GM12878 (cell line): ENCODE results near the gene NEK1. TPM values are rescaled to one million over a fixed set of nuclear protein-coding genes. Genes with fewer than 3 reads are reported as not detected.

Experiments
- ATAC-seq: fragments of 200-7000 bp; cut with Tn5 transposase; 3 replicates; pipeline ENCODE4 v1.9.1; 2020; ENCODE audit warnings: mild to moderate bottlenecking, moderate library complexity
- BruUV-seq: library from RNA; stranded (reverse); fragments of 400-500 nt; replicated peaks from 2 replicates; lab custom pipeline; 2021; lab: Mats Ljungman, UMichigan
- CTCF ChIA-PET: fragments of 300-600 bp; sonication (Branson Sonifier 250); formaldehyde crosslinking; extraction: SDS; loops from one replicate; lab custom pipeline; 2021; ENCODE audit warnings: inconsistent platforms; lab: Yijun Ruan, JAX
- POLR2A ChIA-PET: fragments of 350-600 bp; formaldehyde crosslinking; extraction: SDS; loops from one replicate; lab custom pipeline; 2021; ENCODE audit warnings: inconsistent platforms; lab: Charles Lee
- RAD21 ChIA-PET: fragments of 300-600 bp; sonication (Branson Sonifier 250); formaldehyde crosslinking; loops from one replicate; lab custom pipeline; 2023; ENCODE audit warnings: antibody characterized with exemption; ENCODE audit not compliant: unreplicated experiment; lab: Charles Lee
- SMC1A ChIA-PET: fragments of 300-600 bp; sonication (Branson Sonifier 250); formaldehyde crosslinking; loops from one replicate; lab custom pipeline; 2023; ENCODE audit not compliant: unreplicated experiment, uncharacterized antibody; lab: Charles Lee
- DNase-seq: peaks from one replicate; pipeline ENCODE4 v3.0.0-alpha.2; 2011; ENCODE audit warnings: low read depth, low spot score
- FAIRE-seq: peaks from 3 replicates; lab custom pipeline; 2011; peaks lifted over from hg19 to GRCh38; lab: Jason Lieb, UNC
- H2AFZ ChIP-seq: 2 replicates; pipeline ENCODE4 v1.6.0; 2011; ENCODE audit warnings: low read depth, low read length, control low read depth; ENCODE audit not compliant: control insufficient read depth
- H3K27ac ChIP-seq: 2 replicates; pipeline ENCODE4 v1.5.1; 2011; ENCODE audit warnings: control low read depth; ENCODE audit not compliant: control insufficient read depth, insufficient read depth
- H3K27me3 ChIP-seq, 2 experiments: replicated peaks in 1 of 2; 2 replicates each; pipeline versions ENCODE4 v1.6.0 to v1.6.1; 2011; ENCODE audit warnings: low read length in 1 of 2; ENCODE audit not compliant: control insufficient read depth in 2 of 2, insufficient read depth in 2 of 2
- H3K36me3 ChIP-seq, 2 experiments: 2 replicates each; pipeline ENCODE4 v1.5.1; 2011; ENCODE audit warnings: low read length in 1 of 2; ENCODE audit not compliant: control insufficient read depth in 2 of 2, insufficient read depth in 2 of 2
- H3K4me1 ChIP-seq: 2 replicates; pipeline ENCODE4 v1.6.1; 2011; ENCODE audit warnings: mild to moderate bottlenecking, low read length, moderate library complexity, mixed read lengths; ENCODE audit not compliant: control insufficient read depth, insufficient read depth
- H3K4me2 ChIP-seq: 2 replicates; pipeline ENCODE4 v1.6.0; 2011; ENCODE audit warnings: control low read depth; ENCODE audit not compliant: control insufficient read depth, insufficient read depth
- H3K4me3 ChIP-seq: fragments of 200-600 bp; sonication (generic); 2 replicates; pipeline ENCODE4 v1.5.1; 2016
- H3K79me2 ChIP-seq: 2 replicates; pipeline ENCODE4 v1.6.0; 2011; ENCODE audit warnings: low read length; ENCODE audit not compliant: control insufficient read depth, insufficient read depth
- H3K9ac ChIP-seq: 2 replicates; pipeline ENCODE4 v1.8.0; 2011; ENCODE audit warnings: low read length, control low read depth, mixed read lengths; ENCODE audit not compliant: control insufficient read depth, insufficient read depth
- H3K9me3 ChIP-seq: replicated peaks from 3 replicates; pipeline ENCODE4 v1.5.1; 2011; ENCODE audit warnings: mild to moderate bottlenecking, low read length; ENCODE audit not compliant: control insufficient read depth, insufficient read depth
- H4K20me1 ChIP-seq: 2 replicates; pipeline ENCODE4 v1.6.0; 2011; ENCODE audit not compliant: control insufficient read depth, insufficient read depth
- BRCA1 ChIP-seq: IDR thresholded peaks from 2 replicates; pipeline ENCODE4 v1.6.1; 2011; ENCODE audit warnings: low read depth, low read length, improper control_type of control experiment
- JUND ChIP-seq: IDR thresholded peaks from 2 replicates; pipeline ENCODE4 v1.6.1; 2012; ENCODE audit warnings: low read depth, mild to moderate bottlenecking, low read length, improper control_type of control experiment, moderate library complexity
- MTA2 ChIP-seq: fragments of 450-650 bp; IDR thresholded peaks from 2 replicates; pipeline ENCODE4 v1.6.1; 2016; ENCODE audit warnings: low read depth, mild to moderate bottlenecking, moderate library complexity
- RFX5 ChIP-seq: IDR thresholded peaks from 2 replicates; pipeline ENCODE4 v1.6.1; 2011; ENCODE audit warnings: low read depth, low read length, improper control_type of control experiment
- TCF3 ChIP-seq: IDR thresholded peaks from 2 replicates; pipeline ENCODE4 v1.6.1; 2012; ENCODE audit warnings: low read depth, mild to moderate bottlenecking, low read length, borderline replicate concordance; ENCODE audit not compliant: insufficient read depth
- ZNF207 ChIP-seq: fragments of 450-650 bp; IDR thresholded peaks from 2 replicates; pipeline ENCODE4 v1.6.1; 2014; ENCODE audit warnings: antibody characterized with exemption, mild to moderate bottlenecking, borderline replicate concordance
- ZNF274 ChIP-seq: IDR thresholded peaks from one replicate; pipeline ENCODE4 v1.8.0; 2011; ENCODE audit not compliant: insufficient read length, insufficient read depth
- WGBS: methylation state at CpG from one replicate; pipeline ENCODE4 v1.1.6; 2016; ENCODE audit warnings: low lambda C conversion rate; ENCODE audit not compliant: insufficient replicate concordance, insufficient coverage; ENCODE audit errors: missing lambda C conversion rate; 5-methylcytosine and 5-hydroxymethylcytosine counted together
- in situ Hi-C: fragments of 300-500 bp; cut with MboI; formaldehyde crosslinking; loops from 9 replicates; pipeline ENCODE4 v1.14.3; 2018; ENCODE audit warnings: mixed read lengths
- intact Hi-C: fragments of 100-400 bp; cut with micrococcal nuclease; formaldehyde crosslinking; loops from one replicate; pipeline ENCODE4 v1.14.2; 2022; ENCODE audit not compliant: unreplicated experiment
- polyA plus RNA-seq, 11 experiments: library from polyadenylated mRNA; depleted of rRNA in 4 of 11; unstranded in 6 of 11; stranded (reverse) in 5 of 11; fragments of >200 nt; fragmentation: Nextera tagmentation in 4 of 11; fragmentation: Illumina TruSeq in 1 of 11; extraction: Ambion mirVana in 4 of 11; extraction: Trizol in 1 of 11; gene quantifications; 1 replicate in 1 of 11; 2 replicates in 10 of 11; pipeline versions ENCODE4 v1.2.1 to v1.2.3, GENCODE V29; 2011 to 2016; ENCODE audit warnings: inconsistent platforms in 2 of 11, missing spikeins in 2 of 11, low read depth in 1 of 11
- total RNA-seq, 4 experiments: library from RNA; depleted of rRNA in 3 of 4; stranded (reverse); fragments of >200 nt in 3 of 4; fragmentation: Illumina TruSeq in 1 of 4; extraction: Trizol in 1 of 4; gene quantifications; 2 replicates each; pipeline versions ENCODE4 v1.2.1 to v1.2.3, GENCODE V29; 2013 to 2021
- TF ChIP-seq, protein P1 (sequence below): IDR thresholded peaks from 2 replicates; pipeline ENCODE4 v1.6.1; 2012; ENCODE audit warnings: improper control_type of control experiment, low read depth, low read length; ENCODE audit not compliant: insufficient replicate concordance

Gene NEK1
- total and polyA plus RNA-seq, 10 of the 15 experiments (the other 5 are each of a cell fraction or from before 2014, with no cell fraction given), result 4.9 to 16.1 (median 7.5) TPM

DNA sequence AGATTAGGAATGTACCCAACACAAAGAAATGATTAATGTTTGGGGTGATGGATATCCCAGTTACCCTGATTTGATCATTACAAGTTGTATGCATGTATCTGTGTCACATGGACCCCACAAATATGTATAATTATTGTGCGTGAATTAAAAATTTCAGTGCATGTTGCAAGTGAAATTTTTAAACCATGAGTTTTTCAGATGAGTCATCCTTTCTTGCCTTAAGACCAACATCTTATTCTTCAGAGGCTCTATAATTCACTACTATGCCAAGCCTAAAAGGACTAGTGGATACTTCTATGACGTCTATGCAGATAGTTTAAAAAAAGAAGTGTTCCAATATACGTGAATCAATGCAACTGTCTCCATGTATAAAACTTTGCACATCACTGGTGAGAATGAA lies 228.7 kb downstream of the NEK1 start:
- FAIRE-seq (no peak), DNase-seq (no peak), ATAC-seq (no peak)
- POLR2A ChIA-PET, result interaction anchor here (0.7 kb wide), 1 partner anchor 9 kb away, joined by 6 read pairs; no protein-coding TSS in a partner anchor
- WGBS, result 55% methylated on average over 3 of the region's 3 CpGs
- Histone ChIP-seq H3K9ac (no peak overlapping the region), H3K4me3 (no peak overlapping the region), H3K4me2 (no peak overlapping the region), H3K36me3 (no peaks in the 10 kb centered on the region), H3K9me3 (no peaks in the 10 kb centered on the region; the same call in 1 of the 3 replicates), H3K79me2 (no peaks in the 10 kb centered on the region), H3K27me3 (no peaks in the 10 kb centered on the region), H3K4me1 (no peaks in the 10 kb centered on the region), H2AFZ (no peak overlapping the region), H3K27ac (no peak overlapping the region), H4K20me1 (no peaks in the 10 kb centered on the region)
- in situ Hi-C loops (no loop called here), intact Hi-C loops (no loop called here)
- CTCF ChIA-PET, result no interaction called here
- no TSS peak for BruUV-seq
- SMC1A ChIA-PET, result interaction anchor here (1.8 kb wide), 1 partner anchor 14 kb away, joined by 7 read pairs; no protein-coding TSS in a partner anchor
- RAD21 ChIA-PET, result interaction anchor here (1.1 to 1.8 kb wide), 4 partner anchors 21 to 114 kb away, joined by 3 to 4 read pairs (median 4); no protein-coding TSS in a partner anchor
- no peak for TF ChIP-seq ZNF207
- TF ChIP-seq JUND, result no peak
- no peak for TF ChIP-seq MTA2
- no peak for TF ChIP-seq RFX5
- TF ChIP-seq ZNF274, result no peak
- TF ChIP-seq TCF3, result no peak
- no peak for TF ChIP-seq BRCA1

DNA sequence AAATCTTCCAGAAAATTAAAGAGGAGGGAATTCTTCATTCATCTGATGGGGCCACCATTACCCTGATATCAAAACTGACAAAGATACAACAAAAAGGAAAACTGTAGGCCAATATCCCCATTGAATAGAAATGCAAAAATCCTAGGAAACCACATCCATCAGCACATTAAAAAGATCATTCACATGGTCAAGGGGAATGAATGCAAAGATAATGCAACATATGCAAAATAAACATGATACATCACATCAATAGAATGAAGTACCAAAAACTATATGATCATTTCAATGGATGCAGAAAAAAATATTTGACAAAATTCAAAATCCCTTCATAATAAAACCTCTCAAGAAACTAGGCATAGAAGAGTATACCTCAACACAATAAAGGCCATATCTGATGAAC lies 232.7 kb downstream of the NEK1 start:
- no peak overlapping the region for H3K9ac ChIP-seq
- H3K36me3 ChIP-seq, result no peaks in the 10 kb centered on the region
- SMC1A ChIA-PET, result interaction anchor here (0.9 kb wide), 1 partner anchor 241 kb away, joined by 3 read pairs; no protein-coding TSS in a partner anchor
- H3K79me2 ChIP-seq, result no peaks in the 10 kb centered on the region
- no peak overlapping the region for H2AFZ ChIP-seq
- DNase-seq, result no peak
- CTCF ChIA-PET, result no interaction called here
- no peak overlapping the region for H3K27ac ChIP-seq
- RAD21 ChIA-PET, result no interaction called here
- no peak overlapping the region for H3K4me3 ChIP-seq
- intact Hi-C loops (no loop called here), in situ Hi-C loops (no loop called here)
- POLR2A ChIA-PET, result no interaction called here
- no peak overlapping the region for H3K4me2 ChIP-seq
- TF ChIP-seq, protein P1, sequence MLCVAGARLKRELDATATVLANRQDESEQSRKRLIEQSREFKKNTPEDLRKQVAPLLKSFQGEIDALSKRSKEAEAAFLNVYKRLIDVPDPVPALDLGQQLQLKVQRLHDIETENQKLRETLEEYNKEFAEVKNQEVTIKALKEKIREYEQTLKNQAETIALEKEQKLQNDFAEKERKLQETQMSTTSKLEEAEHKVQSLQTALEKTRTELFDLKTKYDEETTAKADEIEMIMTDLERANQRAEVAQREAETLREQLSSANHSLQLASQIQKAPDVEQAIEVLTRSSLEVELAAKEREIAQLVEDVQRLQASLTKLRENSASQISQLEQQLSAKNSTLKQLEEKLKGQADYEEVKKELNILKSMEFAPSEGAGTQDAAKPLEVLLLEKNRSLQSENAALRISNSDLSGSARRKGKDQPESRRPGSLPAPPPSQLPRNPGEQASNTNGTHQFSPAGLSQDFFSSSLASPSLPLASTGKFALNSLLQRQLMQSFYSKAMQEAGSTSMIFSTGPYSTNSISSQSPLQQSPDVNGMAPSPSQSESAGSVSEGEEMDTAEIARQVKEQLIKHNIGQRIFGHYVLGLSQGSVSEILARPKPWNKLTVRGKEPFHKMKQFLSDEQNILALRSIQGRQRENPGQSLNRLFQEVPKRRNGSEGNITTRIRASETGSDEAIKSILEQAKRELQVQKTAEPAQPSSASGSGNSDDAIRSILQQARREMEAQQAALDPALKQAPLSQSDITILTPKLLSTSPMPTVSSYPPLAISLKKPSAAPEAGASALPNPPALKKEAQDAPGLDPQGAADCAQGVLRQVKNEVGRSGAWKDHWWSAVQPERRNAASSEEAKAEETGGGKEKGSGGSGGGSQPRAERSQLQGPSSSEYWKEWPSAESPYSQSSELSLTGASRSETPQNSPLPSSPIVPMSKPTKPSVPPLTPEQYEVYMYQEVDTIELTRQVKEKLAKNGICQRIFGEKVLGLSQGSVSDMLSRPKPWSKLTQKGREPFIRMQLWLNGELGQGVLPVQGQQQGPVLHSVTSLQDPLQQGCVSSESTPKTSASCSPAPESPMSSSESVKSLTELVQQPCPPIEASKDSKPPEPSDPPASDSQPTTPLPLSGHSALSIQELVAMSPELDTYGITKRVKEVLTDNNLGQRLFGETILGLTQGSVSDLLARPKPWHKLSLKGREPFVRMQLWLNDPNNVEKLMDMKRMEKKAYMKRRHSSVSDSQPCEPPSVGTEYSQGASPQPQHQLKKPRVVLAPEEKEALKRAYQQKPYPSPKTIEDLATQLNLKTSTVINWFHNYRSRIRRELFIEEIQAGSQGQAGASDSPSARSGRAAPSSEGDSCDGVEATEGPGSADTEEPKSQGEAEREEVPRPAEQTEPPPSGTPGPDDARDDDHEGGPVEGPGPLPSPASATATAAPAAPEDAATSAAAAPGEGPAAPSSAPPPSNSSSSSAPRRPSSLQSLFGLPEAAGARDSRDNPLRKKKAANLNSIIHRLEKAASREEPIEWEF, result no peak
- no peak for FAIRE-seq
- peaks cover 5% of the 10 kb centered on the region; the same call in 2 of the 3 replicates for H3K9me3 ChIP-seq
- no peak for ATAC-seq
- no peaks in the 10 kb centered on the region for H4K20me1 ChIP-seq
- H3K4me1 ChIP-seq, result no peaks in the 10 kb centered on the region
- no peaks in the 10 kb centered on the region for H3K27me3 ChIP-seq
- BruUV-seq, result no TSS peak
